Activated naive CD8-positive, alpha-beta T cell treated with anti-CD3 and anti-CD28 coated beads for 36 hours (primary cell): ENCODE results near the gene DOC2A. TPM values are rescaled to one million over a fixed set of nuclear protein-coding genes. Genes with fewer than 3 reads are reported as not detected.

Experiments used
- DNase-seq: peaks from one replicate; pipeline ENCODE4 v3.0.0; 2021
- H3K27ac Mint-ChIP-seq: one replicate; pipeline ENCODE4 v1.8.0; 2022; ENCODE audit warnings: mild to moderate bottlenecking, moderate library complexity, mixed read lengths
- H3K27me3 Mint-ChIP-seq: one replicate; pipeline ENCODE4 v1.8.0; 2022; ENCODE audit warnings: mild to moderate bottlenecking, mixed read lengths
- H3K36me3 Mint-ChIP-seq: one replicate; pipeline ENCODE4 v1.8.0; 2021; ENCODE audit warnings: mild to moderate bottlenecking, mixed read lengths
- H3K4me1 Mint-ChIP-seq: one replicate; pipeline ENCODE4 v1.8.0; 2021; ENCODE audit warnings: mixed read lengths
- H3K4me3 Mint-ChIP-seq: one replicate; pipeline ENCODE4 v1.8.0; 2022; ENCODE audit warnings: mild to moderate bottlenecking, moderate library complexity, mixed read lengths
- H3K9me3 Mint-ChIP-seq: one replicate; pipeline ENCODE4 v1.8.0; 2022; ENCODE audit warnings: mixed read lengths
- total RNA-seq, 2 experiments: library from RNA; stranded (reverse); gene quantifications; one replicate each; pipeline ENCODE4 v1.2.3, GENCODE V29; 2021

Gene DOC2A
- total RNA-seq, 2 experiments from 2014 or later, result 0.89 to 1.4 TPM

- Mint-ChIP-seq H3K4me1 (peaks cover 15% of the 10 kb centered on the region), H3K36me3 (peaks cover 12% of the 10 kb centered on the region), H3K9me3 (no peaks in the 10 kb centered on the region), H3K4me3 (no peak overlapping the region), H3K27ac (no peak overlapping the region), H3K27me3 (no peaks in the 10 kb centered on the region)
- DNase-seq, result no peak
These were observed 19.8 kb downstream of the DOC2A start for GRCh38 chr16:29990883-29991570.

- no peak overlapping the region for H3K4me3 Mint-ChIP-seq
- H3K27ac Mint-ChIP-seq, result no peak overlapping the region
- no peaks in the 10 kb centered on the region for H3K9me3 Mint-ChIP-seq
- H3K27me3 Mint-ChIP-seq, result no peaks in the 10 kb centered on the region
- peaks cover 14% of the 10 kb centered on the region for H3K36me3 Mint-ChIP-seq
- no peak for DNase-seq
- H3K4me1 Mint-ChIP-seq, result peaks cover 10% of the 10 kb centered on the region
These were observed 20.8 kb downstream of the DOC2A start for GRCh38 chr16:29990034-29990433.

- Mint-ChIP-seq H3K27ac (no peak overlapping the region), H3K36me3 (peaks cover 10% of the 10 kb centered on the region), H3K4me3 (no peak overlapping the region), H3K27me3 (no peaks in the 10 kb centered on the region), H3K9me3 (no peaks in the 10 kb centered on the region), H3K4me1 (peaks cover 4% of the 10 kb centered on the region)
- DNase-seq, result no peak
These were observed 21.5 kb downstream of the DOC2A start for GRCh38 chr16:29989111-29989858.

DNA sequence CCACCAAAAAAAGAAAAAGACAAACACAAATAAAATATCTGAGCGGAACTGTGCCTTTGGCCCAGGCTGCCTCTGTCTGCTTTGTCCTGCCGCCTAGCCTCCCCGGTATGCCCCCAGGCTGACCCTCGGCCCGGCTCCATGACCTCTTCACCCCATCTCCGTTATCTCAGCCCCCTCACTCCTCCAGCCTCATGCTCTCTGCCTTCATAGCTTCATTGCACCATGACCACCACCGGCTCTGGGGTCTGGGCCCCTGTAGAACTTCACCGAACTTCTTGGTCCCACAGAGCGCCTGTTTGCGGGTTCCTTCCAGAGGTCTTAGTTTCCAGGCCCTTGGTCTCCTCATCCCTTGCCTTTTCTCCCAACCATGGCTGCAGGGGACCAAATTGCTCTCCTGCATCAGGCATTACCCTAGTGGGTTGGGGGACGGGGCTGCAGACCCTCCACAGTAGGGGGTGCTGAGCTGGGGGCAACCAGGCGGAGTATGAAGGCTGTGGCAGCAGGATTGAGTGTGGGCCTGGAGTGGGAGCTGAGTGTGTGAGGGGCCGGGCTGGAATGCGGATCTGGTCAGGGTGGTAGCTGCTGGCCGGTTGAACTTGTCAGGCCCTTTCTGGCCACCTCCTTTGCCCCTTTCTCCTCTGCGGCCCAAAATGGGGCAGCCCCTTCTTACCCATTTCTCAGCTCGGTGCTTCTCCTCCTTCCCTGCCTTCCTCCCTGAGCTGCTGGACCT, 22.3 kb downstream of the DOC2A start:
- DNase-seq, result no peak
- Mint-ChIP-seq H3K27me3 (no peaks in the 10 kb centered on the region), H3K27ac (no peak overlapping the region), H3K4me3 (no peak overlapping the region), H3K9me3 (no peaks in the 10 kb centered on the region), H3K4me1 (no peaks in the 10 kb centered on the region), H3K36me3 (peaks cover 8% of the 10 kb centered on the region)

DNA sequence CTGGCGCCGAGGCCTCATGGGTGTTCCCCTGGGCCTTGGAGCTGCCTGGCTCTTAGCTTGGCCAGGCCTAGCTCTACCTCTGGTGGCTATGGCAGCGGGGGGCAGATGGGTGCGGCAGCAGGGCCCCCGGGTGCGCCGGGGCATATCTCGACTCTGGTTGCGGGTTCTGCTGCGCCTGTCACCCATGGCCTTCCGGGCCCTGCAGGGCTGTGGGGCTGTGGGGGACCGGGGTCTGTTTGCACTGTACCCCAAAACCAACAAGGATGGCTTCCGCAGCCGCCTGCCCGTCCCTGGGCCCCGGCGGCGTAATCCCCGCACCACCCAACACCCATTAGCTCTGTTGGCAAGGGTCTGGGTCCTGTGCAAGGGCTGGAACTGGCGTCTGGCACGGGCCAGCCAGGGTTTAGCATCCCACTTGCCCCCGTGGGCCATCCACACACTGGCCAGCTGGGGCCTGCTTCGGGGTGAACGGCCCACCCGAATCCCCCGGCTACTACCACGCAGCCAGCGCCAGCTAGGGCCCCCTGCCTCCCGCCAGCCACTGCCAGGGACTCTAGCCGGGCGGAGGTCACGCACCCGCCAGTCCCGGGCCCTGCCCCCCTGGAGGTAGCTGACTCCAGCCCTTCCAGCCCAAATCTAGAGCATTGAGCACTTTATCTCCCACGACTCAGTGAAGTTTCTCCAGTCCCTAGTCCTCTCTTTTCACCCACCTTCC, 23.3 kb downstream of the DOC2A start:
- DNase-seq, result no peak
- Mint-ChIP-seq H3K27me3 (no peaks in the 10 kb centered on the region), H3K4me1 (no peaks in the 10 kb centered on the region), H3K4me3 (no peak overlapping the region), H3K9me3 (no peaks in the 10 kb centered on the region), H3K36me3 (peaks cover 8% of the 10 kb centered on the region), H3K27ac (no peak overlapping the region)

- Mint-ChIP-seq H3K27me3 (no peaks in the 10 kb centered on the region), H3K4me3 (no peak overlapping the region), H3K9me3 (no peaks in the 10 kb centered on the region), H3K4me1 (no peaks in the 10 kb centered on the region), H3K36me3 (peaks cover 8% of the 10 kb centered on the region), H3K27ac (no peak overlapping the region)
- no peak for DNase-seq
These were observed 23.9 kb downstream of the DOC2A start for GRCh38 chr16:29986931-29987330.

DNA sequence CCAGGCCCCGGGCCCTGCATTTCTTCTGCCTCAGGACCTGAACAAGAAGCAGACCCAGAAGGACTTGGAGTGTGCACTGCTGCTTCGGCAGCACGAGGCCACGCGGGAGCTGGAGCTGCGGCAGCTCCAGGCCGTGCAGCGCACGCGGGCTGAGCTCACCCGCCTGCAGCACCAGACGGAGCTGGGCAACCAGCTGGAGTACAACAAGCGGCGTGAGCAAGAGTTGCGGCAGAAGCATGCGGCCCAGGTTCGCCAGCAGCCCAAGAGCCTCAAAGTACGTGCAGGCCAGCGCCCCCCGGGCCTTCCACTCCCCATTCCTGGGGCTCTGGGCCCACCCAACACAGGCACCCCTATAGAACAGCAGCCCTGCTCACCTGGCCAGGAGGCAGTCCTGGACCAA, 24.6 kb downstream of the DOC2A start:
- H3K4me1 Mint-ChIP-seq, result no peaks in the 10 kb centered on the region
- no peaks in the 10 kb centered on the region for H3K9me3 Mint-ChIP-seq
- H3K4me3 Mint-ChIP-seq, result no peak overlapping the region
- DNase-seq, result no peak
- no peak overlapping the region for H3K27ac Mint-ChIP-seq
- H3K36me3 Mint-ChIP-seq, result peaks cover 8% of the 10 kb centered on the region
- no peaks in the 10 kb centered on the region for H3K27me3 Mint-ChIP-seq

DNA sequence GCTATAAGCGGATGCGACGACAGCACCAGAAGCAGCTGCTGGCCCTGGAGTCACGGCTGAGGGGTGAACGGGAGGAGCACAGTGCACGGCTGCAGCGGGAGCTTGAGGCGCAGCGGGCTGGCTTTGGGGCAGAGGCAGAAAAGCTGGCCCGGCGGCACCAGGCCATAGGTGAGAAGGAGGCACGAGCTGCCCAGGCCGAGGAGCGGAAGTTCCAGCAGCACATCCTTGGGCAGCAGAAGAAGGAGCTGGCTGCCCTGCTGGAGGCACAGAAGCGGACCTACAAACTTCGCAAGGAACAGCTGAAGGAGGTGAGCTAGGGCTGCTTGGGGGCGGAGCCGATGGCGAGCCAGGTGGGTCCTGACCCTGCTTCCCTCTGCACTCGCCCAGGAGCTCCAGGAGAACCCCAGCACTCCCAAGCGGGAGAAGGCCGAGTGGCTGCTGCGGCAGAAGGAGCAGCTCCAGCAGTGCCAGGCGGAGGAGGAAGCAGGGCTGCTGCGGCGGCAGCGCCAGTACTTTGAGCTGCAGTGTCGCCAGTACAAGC, 25.5 kb downstream of the DOC2A start:
- no peak for DNase-seq

GRCh38 chr16:29984764-29985147, 26.1 kb downstream of the DOC2A start:
- H3K36me3 Mint-ChIP-seq, result peaks cover 8% of the 10 kb centered on the region
- H3K4me3 Mint-ChIP-seq, result no peak overlapping the region
- no peaks in the 10 kb centered on the region for H3K9me3 Mint-ChIP-seq
- no peaks in the 10 kb centered on the region for H3K4me1 Mint-ChIP-seq
- DNase-seq, result no peak
- no peak overlapping the region for H3K27ac Mint-ChIP-seq
- H3K27me3 Mint-ChIP-seq, result no peaks in the 10 kb centered on the region

More for the DNA sequence above, 25.5 kb downstream of the DOC2A start:
- no peaks in the 10 kb centered on the region for H3K9me3 Mint-ChIP-seq
- peaks cover 8% of the 10 kb centered on the region for H3K36me3 Mint-ChIP-seq
- H3K27me3 Mint-ChIP-seq, result no peaks in the 10 kb centered on the region
- no peak overlapping the region for H3K4me3 Mint-ChIP-seq
- H3K27ac Mint-ChIP-seq, result no peak overlapping the region
- H3K4me1 Mint-ChIP-seq, result no peaks in the 10 kb centered on the region

DNA sequence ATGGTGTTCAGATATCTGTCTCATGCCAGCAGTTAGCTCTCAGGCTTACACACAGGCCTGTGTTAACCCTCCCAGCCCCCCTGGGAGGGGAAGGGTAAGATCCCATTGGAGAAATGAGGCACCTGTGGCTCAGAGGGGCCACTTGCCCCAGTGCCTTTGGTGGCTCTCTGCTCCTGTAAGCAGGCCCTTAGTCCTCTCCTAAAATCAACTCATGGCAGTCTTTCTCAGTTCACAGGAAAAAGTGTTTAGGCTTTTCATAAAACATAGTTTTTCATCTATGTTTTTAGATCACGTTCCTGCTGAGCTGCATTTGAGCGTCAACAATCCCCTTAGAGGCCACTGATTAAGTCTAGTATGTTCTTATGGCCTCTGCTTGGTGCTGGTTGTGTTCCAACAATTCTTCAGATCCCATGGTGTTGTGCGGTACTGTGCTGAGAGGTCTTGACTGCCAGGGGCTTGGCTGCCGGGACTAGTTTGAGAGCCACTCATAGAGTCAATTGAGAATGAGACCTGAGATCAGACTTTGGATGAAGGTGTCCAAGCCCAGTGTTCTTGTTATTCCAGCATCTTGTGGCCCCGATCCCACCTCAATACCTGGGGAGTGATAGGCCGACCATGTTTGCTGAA, 26.6 kb downstream of the DOC2A start:
- no peaks in the 10 kb centered on the region for H3K9me3 Mint-ChIP-seq
- DNase-seq, result no peak
- H3K27me3 Mint-ChIP-seq, result no peaks in the 10 kb centered on the region
- H3K4me1 Mint-ChIP-seq, result no peaks in the 10 kb centered on the region
- no peak overlapping the region for H3K27ac Mint-ChIP-seq
- H3K4me3 Mint-ChIP-seq, result no peak overlapping the region
- H3K36me3 Mint-ChIP-seq, result peaks cover 9% of the 10 kb centered on the region

DNA sequence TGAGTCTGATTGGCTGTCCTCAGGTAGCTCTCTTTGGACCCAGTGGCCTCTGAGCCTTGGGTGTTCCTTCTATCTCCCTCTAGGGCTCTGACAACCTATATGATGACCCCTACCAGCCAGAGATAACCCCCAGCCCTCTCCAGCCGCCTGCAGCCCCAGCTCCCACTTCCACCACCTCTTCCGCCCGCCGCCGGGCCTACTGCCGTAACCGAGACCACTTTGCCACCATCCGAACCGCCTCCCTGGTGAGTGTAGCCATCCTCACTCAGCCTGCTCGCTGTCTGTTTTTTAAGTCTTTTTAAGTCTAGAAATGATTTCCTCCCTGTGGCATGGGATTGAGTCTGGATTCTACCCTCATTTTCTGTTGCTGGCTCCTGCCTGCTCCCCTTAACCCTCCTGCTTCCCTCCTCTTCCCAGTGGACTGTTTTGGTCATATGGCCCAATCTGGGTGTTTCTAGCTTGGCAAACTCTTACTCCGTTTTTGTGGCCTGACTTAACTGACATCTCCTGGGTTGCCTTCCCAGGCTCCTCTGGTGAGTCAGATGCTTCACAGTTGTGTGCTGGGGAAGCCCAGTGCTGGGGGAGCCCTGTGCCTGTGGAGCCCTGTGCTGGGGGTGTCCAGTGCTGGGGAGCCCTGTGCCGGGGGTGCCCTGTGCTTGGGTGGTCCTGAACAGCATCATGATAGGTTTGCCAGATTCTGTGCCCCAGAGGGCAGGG, 27.2 kb downstream of the DOC2A start:
- Mint-ChIP-seq H3K36me3 (peaks cover 9% of the 10 kb centered on the region), H3K27ac (no peak overlapping the region), H3K27me3 (no peaks in the 10 kb centered on the region), H3K4me1 (no peaks in the 10 kb centered on the region), H3K4me3 (no peak overlapping the region), H3K9me3 (no peaks in the 10 kb centered on the region)
- no peak for DNase-seq

GRCh38 chr16:29982560-29983419, 28.0 kb downstream of the DOC2A start:
- no peak overlapping the region for H3K4me3 Mint-ChIP-seq
- H3K27me3 Mint-ChIP-seq, result no peaks in the 10 kb centered on the region
- peaks cover 8% of the 10 kb centered on the region for H3K36me3 Mint-ChIP-seq
- no peaks in the 10 kb centered on the region for H3K9me3 Mint-ChIP-seq
- no peak overlapping the region for H3K27ac Mint-ChIP-seq
- no peaks in the 10 kb centered on the region for H3K4me1 Mint-ChIP-seq
- no peak for DNase-seq

DNA sequence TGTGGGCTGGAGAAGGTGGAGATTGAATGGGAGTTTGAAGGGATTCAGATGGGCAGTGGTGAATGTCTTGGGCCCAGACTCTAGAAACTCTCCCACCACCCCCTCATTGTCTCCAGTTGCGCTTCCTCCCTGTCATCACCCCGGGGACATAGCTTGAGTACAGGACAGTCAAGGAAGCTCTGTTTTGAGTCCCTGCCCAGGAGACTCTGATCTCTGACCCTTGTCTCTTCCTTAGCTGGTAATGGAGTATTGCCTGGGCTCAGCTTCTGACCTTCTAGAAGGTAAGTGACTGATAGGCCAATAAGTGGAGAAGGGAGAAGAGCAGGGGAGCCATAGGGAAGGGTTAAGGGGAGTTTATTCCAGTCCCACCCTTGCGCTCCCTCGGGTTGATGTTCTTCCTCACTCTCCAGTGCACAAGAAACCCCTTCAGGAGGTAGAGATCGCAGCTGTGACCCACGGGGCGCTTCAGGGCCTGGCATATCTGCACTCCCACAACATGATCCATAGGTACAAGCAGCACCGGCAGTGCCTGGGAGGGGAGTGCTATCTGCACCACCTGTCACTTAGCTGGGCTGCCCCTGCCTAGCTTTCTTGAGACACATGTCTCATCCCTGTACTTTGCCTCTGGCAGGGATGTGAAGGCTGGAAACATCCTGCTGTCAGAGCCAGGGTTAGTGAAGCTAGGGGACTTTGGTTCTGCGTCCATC, 32.1 kb downstream of the DOC2A start:
- Mint-ChIP-seq H3K36me3 (peaks cover 8% of the 10 kb centered on the region), H3K27me3 (no peaks in the 10 kb centered on the region), H3K4me1 (peaks cover 26% of the 10 kb centered on the region), H3K4me3 (no peak overlapping the region), H3K27ac (no peak overlapping the region), H3K9me3 (no peaks in the 10 kb centered on the region)
- DNase-seq, result no peak
